HG02981 (cell line): ENCODE data around the gene RAB37.

Source experiments
- ATAC-seq: cut with Tn5 transposase; IDR thresholded peaks from one replicate; pipeline ENCODE4 v1.9.1; 2021; ENCODE audit warnings: mild to moderate bottlenecking, moderate library complexity; ENCODE audit not compliant: unreplicated experiment

The RAB37 gene

DNA sequence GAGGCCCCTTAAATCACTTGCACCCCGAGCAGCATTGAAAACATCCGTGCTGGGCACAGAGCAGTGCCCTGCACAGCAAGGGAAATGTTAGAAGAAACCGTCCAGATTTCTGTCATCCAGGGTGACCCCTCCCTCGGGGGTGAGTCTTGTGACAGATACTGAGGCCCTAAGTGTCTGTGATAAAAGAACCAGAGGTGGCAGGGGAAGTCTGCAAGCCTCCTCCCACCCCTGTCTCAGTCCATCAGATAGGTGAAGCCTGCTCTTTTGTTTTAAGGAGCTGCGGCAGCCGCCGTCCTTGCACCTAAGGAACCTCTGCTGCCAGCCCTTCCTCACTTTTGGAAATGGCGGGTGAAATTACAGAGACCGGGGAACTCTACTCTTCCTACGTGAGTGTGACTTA, 39.9 kb downstream of the RAB37 start:
- ATAC-seq = no peak

DNA sequence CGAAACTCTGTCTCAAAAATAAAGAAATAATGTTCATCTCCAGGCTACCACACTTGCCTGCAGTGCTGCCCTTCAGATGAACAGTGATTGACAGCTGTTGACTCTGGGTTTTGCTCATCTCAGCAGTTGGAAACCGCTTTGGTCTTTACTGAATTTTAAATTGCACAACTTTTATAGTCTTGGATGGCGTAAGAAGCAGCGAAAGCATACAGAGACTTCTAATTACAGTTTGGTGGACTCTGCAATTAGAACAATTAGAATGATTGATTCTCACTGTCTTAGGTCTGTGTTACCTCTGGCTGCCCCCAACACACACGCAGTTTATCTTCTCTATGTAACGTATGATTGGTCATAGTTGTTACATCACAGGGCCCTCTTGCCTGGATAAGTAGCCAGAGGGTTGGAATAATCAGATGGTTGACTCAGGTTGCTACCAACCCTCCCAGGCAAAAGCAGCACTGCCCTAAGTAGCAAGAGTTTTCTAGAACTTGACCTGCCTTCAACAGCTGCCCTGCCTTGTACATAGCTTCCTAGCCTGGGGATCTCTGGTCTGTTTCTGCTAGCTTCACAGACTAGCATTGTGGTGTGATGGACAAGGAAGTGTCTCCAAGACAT, 41.0 kb downstream of the RAB37 start:
- ATAC-seq = no peak

DNA sequence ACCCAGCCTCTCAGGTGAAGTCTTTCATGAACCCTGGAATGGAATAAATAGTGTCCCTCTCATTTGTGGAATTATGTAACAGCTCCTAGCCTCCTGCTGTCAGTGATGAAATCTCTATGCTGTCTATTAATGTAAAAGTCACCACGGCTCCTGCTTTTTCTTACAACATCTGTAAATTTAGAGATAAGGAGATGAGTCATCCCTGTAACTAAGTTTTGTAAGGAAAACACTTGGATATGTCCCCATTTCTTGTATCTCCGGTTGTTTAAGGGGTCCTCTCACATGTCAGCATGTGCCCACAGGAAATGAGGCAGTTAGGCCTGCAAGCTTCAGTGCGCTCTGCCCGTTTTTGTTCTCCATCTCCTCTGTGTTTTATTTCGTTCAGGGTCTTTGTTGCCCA, 41.9 kb downstream of the RAB37 start:
- no peak for ATAC-seq

DNA sequence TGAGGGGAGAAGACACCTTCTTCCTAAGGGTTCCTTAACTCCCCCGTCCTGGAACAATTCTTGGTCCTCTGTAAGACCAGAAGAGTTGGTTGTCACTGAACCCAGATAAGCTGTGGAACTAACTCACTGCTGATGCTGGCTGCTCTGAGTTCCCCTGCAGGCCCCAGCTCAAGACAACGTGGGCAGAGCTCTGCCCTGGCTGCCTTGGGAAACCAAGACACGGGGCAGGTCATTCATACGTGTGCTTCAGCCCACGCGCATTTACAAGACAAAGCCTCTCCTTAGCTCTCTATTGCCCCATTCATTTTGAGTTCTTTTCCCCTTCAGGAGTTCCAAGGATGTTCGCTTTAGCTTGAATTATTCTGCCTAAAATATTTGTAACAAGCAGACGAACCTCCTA, 42.4 kb downstream of the RAB37 start:
- no peak for ATAC-seq

DNA sequence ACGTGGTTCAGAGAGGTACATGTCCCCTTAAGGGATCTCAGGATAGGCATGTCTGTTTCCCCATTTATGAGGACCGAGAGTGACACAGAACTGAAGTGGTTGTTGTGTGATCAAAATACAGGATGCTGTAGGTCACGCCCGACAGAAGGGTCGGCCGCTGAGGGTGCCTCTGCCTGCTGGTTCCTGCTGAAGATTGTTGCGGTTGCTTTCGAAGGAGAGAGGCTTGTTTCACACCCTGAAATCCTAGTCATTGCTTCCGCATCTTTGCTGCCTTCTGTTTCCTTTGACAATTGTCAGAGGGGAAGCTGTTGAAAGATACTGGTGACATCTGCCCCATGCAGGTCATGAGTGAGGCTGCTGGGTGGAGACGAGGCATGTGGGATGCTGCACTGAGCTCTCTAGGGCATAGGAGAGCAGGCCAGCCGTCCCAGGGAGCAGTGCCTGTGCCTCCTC, 42.9 kb downstream of the RAB37 start:
- ATAC-seq = peak; percentile 59

DNA sequence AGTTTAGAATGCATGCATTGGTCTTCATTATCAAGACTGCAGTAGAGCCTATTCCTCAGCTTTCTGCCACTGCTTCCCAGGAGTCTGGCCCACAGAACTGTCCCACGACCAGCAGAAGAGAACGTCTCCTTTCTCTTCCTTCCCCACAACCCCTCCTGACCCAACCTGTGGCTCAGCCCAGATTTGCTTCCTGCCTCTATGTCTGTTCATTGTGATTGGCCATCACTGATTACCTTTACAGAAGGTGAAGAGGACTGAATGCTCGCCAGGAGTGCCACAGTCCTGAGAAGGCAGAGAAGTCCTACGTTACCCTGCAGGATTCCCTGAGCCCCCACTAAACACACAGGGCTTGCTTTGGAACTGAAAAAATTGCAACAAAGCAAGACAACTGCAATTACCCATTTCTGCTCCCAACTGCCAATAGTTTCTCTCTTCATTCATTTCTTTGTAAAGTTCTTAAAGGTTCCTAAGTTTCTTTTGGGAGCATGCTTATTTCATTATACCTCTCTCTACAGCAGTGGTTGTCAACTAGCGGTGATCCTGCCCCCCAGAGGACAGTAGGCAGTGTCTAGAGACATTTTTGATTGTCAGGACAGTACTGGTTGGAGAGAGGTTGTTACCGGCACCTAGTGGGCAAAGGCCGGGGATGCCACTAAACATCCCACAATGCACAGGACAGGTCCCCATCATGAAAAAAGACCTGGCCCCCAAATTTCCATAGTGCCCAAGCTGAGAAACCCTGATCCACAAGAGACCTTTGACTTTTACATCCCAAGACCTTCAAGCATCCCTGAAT, 43.6 kb downstream of the RAB37 start:
- ATAC-seq = no peak

DNA sequence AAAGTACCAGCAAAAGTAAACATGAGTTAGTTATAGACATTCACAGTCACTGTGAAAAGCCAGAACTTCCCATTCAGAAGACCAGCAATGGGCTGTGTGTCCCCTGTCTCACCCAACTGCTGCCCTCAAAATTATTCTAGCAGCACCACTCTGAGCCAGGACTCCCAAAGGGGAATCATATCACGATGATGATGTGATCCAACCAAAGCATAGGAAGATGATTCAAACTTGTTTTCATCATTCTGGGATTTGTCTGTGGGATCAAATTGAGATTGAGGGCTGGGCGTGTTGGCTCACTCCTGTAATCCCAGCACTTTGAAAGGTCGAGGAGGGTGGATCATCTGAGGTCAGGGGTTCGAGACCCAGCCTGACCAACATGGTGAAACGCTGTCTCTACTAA, 45.5 kb downstream of the RAB37 start:
- ATAC-seq = no peak

DNA sequence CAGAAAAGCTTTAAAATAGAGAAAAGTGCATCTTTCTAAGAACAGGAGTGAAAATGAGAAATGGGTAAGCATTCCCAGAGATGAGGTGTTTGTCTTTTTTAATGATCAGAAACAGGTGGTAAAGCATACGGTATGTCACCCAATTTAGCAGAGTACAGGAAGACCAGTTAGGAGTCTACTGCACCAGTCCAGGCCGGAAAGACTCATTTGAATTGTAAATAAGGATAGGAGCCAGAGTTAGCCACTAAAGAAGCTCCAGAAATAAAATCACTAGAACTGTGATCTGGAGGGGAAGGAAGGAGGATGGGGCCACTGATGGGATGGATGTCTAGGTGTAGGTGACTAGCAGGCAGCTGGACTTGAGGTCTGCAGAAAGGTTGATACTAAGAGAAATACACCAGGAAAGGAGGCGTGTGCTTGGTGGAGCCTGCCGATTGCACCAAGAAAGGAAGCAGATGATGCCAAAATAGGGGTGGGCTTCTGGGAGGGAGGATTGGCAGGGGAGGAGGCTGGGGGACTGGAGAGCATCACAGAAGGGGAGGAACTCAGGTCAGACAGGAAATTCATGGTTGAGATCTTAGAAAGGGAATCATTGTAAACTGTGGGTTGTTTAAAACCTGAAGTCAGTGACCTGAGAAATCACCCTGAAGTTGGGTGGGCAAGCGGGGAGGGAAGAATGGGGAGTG, 47.2 kb downstream of the RAB37 start:
- ATAC-seq = no peak

DNA sequence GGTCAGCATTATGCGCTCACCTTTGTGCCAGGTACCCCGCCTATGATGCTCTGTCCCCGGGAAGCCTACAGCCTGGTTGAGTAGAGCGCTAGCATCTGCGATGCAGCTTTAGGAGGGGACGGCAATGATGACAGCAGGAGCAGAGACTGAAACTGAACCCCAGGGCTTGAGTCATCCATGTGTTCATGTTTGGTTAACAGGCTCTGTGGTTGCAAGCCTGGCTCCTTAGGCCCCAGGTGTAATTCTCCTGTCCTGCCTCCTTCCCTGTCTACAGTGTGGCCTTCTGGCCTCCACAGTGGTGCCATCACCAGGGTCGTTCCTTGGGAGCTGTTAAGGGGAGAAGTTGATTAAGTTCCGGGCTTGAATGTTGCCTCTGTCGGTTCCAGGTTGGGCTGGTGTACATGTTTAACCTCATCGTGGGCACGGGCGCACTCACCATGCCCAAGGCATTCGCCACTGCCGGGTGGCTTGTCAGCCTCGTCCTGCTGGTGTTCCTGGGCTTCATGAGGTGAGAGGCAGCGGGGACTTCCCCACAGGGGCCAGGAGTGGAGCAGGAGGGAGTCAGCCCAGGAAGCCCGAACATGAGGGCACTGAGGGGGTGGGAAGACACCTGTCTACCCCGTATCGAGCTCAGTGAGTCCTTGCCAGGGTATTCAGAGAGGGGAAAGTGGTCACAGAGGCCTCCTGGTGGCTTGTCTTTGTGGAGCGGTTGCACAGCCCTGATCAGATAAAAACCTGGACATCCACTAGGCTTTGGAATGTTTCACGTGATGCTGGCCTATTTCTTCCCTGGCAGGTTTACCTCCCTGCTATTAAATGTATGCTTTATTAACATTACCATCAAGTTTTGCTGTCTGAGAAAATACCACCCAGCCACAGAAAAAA, 48.3 kb downstream of the RAB37 start:
- ATAC-seq = no peak

DNA sequence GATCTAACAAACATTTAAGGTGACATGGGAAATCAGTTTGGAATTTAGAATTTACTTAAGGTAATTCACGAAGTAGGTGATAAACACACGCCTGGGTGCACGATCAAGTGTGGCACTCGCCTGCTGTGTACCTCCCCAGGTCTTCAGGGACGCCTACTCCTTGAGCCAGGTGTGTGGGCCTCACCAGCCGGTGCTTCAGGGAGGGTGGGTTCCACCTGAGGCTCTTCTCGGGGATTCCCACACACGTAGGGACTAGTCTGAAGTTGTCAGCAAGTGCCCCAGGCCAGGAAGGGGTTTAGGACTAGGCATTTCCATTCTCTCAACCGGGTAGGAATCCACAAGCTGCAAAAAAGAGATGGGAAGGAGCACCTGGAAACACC, 48.9 kb downstream of the RAB37 start:
- no peak for ATAC-seq

DNA sequence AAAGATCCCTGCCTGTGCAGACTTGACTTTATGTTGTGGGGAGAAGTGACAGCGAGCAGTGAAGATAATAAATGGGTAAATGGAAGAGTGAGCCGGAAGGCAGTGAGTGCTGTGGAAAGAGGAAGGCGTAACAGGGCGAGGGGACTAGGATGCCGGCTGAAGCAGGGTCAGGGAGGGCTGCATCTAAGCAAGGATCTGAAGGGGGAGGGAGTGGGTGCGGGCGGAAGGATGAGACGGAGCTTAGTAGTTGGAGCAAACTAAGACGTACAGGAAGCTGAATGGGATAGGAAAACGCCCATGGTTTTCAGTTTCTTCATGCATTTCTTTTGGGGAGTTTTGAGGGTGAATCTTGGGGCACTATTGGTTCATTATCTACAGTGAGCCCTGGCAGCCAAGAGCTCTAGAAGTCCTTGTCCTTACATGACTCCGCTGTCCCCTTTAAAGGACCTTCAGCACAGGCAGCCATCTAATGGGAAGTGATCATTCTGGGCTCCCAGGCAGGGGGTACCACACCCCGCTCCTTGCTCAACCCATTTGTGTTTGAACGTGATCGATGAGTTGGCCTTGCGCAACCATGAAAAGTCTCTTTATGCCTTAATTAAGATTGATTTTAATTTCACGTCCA, 49.5 kb downstream of the RAB37 start:
- no peak for ATAC-seq

DNA sequence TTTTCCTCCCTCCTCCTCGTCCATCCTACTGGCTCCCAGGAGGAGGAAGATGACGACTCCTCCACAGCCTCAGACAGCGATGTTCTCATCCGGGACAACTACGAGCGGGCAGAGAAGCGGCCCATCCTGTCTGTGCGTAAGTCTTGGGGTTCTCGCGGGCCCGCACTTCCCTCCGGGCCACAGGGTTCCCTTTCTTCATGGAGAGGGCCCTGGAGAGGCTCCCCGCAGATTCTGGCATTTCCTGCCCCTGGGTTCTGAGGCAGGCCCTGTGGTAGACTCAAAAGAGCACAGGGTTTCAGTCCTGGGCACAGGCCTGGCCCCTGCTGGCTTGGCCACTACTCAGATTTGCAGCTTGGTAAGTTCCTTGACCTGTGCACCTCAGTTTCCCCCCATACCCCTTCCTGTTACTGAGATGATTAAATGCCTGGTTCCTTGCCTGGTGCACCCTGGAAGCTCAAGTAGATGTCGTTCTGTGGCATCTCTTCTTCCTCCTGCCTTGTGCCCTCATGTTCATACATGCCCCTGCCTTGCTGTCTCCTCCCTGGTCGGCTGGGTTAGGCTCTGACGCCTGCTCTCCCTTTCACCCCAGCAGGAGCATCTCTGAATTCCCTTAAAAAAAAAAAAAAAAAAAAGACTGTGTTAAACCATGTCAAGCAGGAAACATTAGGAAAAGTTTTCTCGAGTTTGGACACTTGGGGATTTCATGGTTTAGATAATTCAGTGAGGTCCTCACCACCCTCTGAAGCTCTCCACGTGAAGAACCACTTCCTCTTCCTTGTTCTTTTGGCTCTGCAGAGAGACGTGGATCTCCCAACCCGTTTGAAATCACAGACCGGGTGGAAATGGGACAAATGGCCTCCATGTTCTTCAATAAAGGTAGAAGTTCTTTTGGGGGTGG, 53.4 kb downstream of the RAB37 start:
- no peak for ATAC-seq

DNA sequence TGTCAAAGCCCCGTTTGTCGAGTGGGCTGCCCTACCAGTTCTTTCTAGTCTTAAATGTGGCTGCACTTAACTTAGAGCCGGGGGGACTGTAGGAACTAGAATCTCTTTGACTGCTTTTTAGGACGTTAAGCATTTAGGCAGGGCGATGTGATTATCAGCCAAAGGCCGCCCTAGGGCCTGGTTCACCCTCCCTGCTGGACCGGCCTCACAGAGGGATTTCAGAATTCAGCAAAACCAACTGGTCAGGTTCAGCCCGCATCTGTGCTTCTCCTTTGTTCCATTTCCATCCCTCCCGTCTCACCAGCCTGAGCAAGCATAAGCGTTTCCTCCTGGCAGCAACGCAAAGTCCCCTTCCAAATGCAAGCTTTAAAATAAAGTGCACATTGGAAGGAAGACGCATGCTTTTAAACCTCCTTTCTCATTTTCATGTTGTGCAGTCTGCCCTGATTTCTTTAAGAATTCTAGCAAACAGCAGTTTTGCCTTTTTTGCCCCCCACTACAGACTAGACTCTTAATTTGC, 55.6 kb downstream of the RAB37 start:
- ATAC-seq = no peak

DNA sequence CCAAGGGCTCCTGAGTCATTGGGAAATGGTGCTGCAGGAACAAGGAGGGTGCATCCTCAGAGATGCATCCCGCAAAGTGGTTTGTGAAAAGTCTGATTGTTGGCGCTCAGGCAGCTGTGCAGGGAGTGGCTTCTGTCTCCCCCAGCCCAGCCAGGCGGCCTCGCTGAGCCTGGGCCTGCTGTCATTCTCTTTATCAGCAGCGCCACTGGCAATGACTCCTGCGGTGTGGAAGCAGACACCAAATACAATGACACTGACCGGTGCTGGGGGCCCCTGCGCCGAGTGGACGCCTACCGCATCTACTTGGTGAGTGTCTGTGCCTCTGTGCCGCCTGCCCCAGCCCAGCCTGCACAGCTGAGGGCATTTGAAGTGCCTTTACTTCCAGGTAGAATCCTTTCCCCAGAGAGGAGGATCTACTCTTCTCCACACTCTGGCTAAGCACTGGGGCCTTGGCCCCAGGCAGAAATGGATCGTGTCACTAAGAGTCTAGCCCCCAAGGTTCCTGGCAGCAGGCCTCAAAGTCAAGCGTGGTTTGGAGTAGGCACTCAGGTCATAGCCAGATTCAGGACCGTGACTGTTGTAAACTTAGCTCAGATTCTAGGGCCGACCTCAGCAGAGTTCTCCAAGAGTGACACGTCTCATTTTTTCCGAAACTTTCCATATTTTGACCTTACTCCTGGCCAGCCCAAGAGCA, 58.4 kb downstream of the RAB37 start:
- no peak for ATAC-seq

DNA sequence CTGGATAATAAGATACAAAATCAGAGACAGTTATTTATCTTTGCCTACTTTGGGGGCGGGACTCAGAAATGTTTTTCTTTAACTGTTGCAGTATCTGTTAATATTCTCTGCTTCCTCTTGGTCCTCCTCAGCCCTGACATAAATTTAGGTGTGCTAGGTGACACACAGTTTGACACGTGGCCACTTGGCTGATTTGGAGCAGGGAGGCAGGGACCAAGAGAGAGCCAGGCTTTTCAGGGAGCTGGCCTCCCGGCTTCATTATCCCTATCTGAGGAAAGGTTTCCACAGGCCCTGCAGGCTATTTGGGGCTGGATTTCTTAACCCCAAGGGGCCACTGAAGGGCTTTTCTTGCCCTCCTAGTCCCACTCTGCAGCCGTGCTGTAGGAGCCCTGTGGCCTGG, 59.2 kb downstream of the RAB37 start:
- ATAC-seq = no peak

DNA sequence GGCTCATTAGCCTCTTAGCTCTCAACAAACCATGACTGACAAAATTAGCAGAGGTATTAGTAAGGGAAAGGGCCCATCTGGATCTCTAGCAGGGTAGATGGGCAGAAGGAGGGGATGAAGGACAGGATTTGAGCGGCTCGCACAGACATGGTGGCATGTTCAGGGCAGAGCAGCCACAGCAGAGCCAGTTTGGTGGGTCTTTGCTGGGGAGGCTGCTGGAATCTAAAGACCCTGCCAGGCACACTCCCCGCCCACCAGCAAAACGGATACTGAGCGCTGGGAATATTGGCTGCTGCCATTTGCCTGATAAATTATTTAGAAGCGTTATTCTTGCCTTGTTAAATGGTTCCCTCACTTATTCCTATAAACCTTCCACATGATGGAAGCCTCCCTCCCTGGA, 59.8 kb downstream of the RAB37 start:
- no peak for ATAC-seq
